OCI-LY3 (cell line): ENCODE measurements around the gene AUTS2.

Experiments
- H2AFZ ChIP-seq: fragments of 200-600, 300-600 bp; shearing (Covaris generic); 2 replicates; pipeline ENCODE4 v1.6.0; 2014; ENCODE audit warnings: antibody characterized with exemption, low read depth, low read length
- H3K27ac ChIP-seq: fragments of 200-600, 300-600 bp; sonication (generic); 2 replicates; pipeline ENCODE4 v1.5.1; 2014; ENCODE audit warnings: mild to moderate bottlenecking, low read length, moderate library complexity, mixed read lengths
- H3K27me3 ChIP-seq: fragments of 200-600, 300-600 bp; sonication (generic); 2 replicates; pipeline ENCODE4 v1.6.1; 2014; ENCODE audit warnings: low read depth, low read length, mixed read lengths
- H3K36me3 ChIP-seq: fragments of 200-600, 300-600 bp; sonication (generic); replicated peaks from 2 replicates; pipeline ENCODE3; 2014; ENCODE audit warnings: low read depth, low read length, mixed read lengths
- H3K4me1 ChIP-seq: fragments of 300-600, 200-600 bp; sonication (generic); 2 replicates; pipeline ENCODE4 v1.6.1; 2014; ENCODE audit warnings: low read length, mixed read lengths
- H3K4me2 ChIP-seq: fragments of 200-600, 300-600 bp; sonication (generic); 2 replicates; pipeline ENCODE4 v1.6.1; 2014; ENCODE audit warnings: low read length, mixed read lengths
- H3K4me3 ChIP-seq: fragments of 300-600, 200-600 bp; sonication (generic); 2 replicates; pipeline ENCODE4 v1.5.1; 2014; ENCODE audit warnings: antibody characterized with exemption, mild to moderate bottlenecking, low read length, moderate library complexity
- H3K79me2 ChIP-seq: fragments of 300-600, 200-600 bp; shearing (Covaris generic); 2 replicates; pipeline ENCODE4 v1.6.1; 2014; ENCODE audit warnings: mild to moderate bottlenecking, low read length, mixed read lengths
- H3K9ac ChIP-seq: fragments of 300-600, 200-600 bp; shearing (Covaris generic); 2 replicates; pipeline ENCODE4 v1.6.0; 2014; ENCODE audit warnings: mild to moderate bottlenecking, low read length, moderate library complexity
- H3K9me3 ChIP-seq: fragments of 200-600, 300-600 bp; shearing (Covaris generic); 2 replicates; pipeline ENCODE4 v1.6.1; 2014; ENCODE audit warnings: low read length, mixed read lengths; ENCODE audit not compliant: insufficient read depth
- H4K20me1 ChIP-seq: fragments of 200-600, 300-600 bp; sonication (generic); 2 replicates; pipeline ENCODE4 v1.6.1; 2016; ENCODE audit warnings: low read length, mixed read lengths; ENCODE audit not compliant: insufficient read depth
- EZH2phosphoT487 ChIP-seq: fragments of 200-600 bp; shearing (Covaris generic); IDR thresholded peaks from 2 replicates; pipeline ENCODE4 v1.6.1; 2018; ENCODE audit warnings: antibody characterized with exemption, mixed run types, low read depth
- TF ChIP-seq, protein P1 (sequence below): fragments of 200-600, 300-600 bp; sonication (generic); IDR thresholded peaks from 2 replicates; pipeline ENCODE4 v1.5.1; 2014; ENCODE audit warnings: antibody characterized with exemption, low read length, low read depth

Gene AUTS2

DNA sequence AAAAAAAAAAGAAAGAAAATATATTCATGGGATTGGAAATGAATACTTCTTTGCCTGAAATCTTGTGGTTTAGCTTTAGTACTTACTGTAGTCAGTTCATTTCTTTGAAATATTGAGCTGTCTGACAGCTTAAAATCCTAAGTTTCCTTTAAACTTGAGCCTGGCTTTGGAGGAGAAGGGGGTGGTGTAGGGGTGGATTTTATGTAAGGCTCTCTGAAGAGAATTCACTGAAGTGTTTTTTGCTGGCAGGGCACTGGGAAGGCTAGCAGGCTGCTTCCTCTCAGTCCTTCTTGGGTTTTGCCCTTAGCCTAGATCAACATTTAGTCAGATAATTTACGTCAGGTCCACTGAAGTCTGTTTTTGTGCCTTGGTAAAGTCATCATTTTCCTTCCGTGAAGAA is 516.5 kb downstream of the AUTS2 start:
- no peak overlapping the region for H3K4me2 ChIP-seq
- H3K4me3 ChIP-seq = no peak overlapping the region
- no peaks in the 10 kb centered on the region for H3K36me3 ChIP-seq

DNA sequence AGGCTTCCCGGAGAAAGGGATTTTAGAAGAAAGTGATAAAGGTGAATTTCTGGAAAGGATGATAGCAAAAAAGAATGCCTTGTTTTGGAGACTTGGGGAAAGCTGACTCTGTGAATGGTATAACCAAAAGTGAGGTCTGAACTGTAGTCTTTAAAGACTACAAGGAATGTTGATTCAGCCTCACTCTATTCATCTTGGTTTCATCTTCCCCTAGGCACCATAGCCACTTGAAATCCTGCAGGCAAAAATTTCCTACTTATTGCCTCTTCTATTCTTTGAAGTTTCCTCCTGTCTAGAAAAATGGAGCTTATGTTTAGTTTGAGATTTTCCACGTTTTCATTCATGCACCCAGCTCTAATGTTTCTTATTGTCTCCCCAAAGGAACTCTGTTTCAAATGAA is 518.0 kb downstream of the AUTS2 start:
- Histone ChIP-seq H3K9ac (no peak overlapping the region), H3K4me1 (no peaks in the 10 kb centered on the region), H2AFZ (no peak overlapping the region), H3K27me3 (no peaks in the 10 kb centered on the region), H4K20me1 (no peaks in the 10 kb centered on the region), H3K27ac (no peak overlapping the region), H3K4me2 (no peak overlapping the region), H3K79me2 (no peaks in the 10 kb centered on the region), H3K4me3 (no peak overlapping the region), H3K9me3 (no peaks in the 10 kb centered on the region), H3K36me3 (no peaks in the 10 kb centered on the region)
- no peak for TF ChIP-seq EZH2phosphoT487
- TF ChIP-seq, protein P1, sequence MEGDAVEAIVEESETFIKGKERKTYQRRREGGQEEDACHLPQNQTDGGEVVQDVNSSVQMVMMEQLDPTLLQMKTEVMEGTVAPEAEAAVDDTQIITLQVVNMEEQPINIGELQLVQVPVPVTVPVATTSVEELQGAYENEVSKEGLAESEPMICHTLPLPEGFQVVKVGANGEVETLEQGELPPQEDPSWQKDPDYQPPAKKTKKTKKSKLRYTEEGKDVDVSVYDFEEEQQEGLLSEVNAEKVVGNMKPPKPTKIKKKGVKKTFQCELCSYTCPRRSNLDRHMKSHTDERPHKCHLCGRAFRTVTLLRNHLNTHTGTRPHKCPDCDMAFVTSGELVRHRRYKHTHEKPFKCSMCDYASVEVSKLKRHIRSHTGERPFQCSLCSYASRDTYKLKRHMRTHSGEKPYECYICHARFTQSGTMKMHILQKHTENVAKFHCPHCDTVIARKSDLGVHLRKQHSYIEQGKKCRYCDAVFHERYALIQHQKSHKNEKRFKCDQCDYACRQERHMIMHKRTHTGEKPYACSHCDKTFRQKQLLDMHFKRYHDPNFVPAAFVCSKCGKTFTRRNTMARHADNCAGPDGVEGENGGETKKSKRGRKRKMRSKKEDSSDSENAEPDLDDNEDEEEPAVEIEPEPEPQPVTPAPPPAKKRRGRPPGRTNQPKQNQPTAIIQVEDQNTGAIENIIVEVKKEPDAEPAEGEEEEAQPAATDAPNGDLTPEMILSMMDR = no peak

More for the DNA sequence above, 516.5 kb downstream of the AUTS2 start:
- no peaks in the 10 kb centered on the region for H3K9me3 ChIP-seq
- H3K9ac ChIP-seq = no peak overlapping the region
- no peaks in the 10 kb centered on the region for H3K79me2 ChIP-seq
- H3K4me1 ChIP-seq = no peaks in the 10 kb centered on the region
- no peaks in the 10 kb centered on the region for H4K20me1 ChIP-seq
- H2AFZ ChIP-seq = no peak overlapping the region
- no peak overlapping the region for H3K27ac ChIP-seq
- no peaks in the 10 kb centered on the region for H3K27me3 ChIP-seq
- TF ChIP-seq, protein P1 = no peak
- TF ChIP-seq EZH2phosphoT487 = no peak

DNA sequence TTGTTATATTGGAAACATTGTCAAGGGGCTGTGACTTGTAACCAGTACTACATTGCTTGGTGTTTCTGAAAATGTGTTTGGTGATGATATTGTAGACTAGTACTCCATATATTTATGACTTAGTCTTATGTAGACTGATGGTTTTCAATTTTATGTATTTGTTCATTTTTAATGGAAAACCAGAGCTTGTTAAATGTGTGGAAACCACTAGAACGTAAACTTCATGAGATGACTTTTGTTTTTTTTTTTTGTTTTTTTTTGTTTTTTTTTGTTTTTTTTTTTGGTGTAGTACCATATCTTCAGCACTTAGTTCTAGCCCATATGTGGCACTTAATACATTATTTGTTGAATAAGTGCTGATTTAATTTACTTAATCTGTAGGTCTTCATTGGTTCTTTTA is 518.6 kb downstream of the AUTS2 start:
- Histone ChIP-seq H2AFZ (no peak overlapping the region), H3K36me3 (no peaks in the 10 kb centered on the region), H3K4me3 (no peak overlapping the region), H3K9ac (no peak overlapping the region), H3K4me2 (no peak overlapping the region), H3K79me2 (no peaks in the 10 kb centered on the region), H3K4me1 (no peaks in the 10 kb centered on the region), H3K27me3 (no peaks in the 10 kb centered on the region), H4K20me1 (no peaks in the 10 kb centered on the region), H3K27ac (no peak overlapping the region), H3K9me3 (no peaks in the 10 kb centered on the region)
- no peak for TF ChIP-seq EZH2phosphoT487
- TF ChIP-seq, protein P1 = no peak

DNA sequence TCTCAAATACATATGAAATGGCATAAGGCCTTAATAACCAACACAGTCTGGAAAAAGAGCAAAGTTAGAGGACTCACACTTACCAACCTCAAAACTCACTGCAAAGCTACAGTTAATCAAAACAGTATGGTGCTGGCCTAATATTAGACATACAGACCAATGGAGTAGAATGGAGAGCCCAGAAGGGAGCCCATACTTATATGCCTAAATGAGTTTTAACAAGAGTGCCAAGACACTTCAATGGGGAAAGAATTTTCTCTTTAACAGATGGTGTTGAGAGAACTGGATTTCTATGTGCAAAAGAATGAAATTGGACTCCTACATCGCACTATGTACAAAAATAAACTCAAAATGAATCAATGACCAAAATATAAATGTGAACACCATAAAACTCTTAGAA is 522.6 kb downstream of the AUTS2 start:
- no peak overlapping the region for H3K9ac ChIP-seq
- no peak overlapping the region for H3K4me3 ChIP-seq
- H2AFZ ChIP-seq = no peak overlapping the region
- H3K4me2 ChIP-seq = no peak overlapping the region
- no peak overlapping the region for H3K27ac ChIP-seq
- H3K4me1 ChIP-seq = no peaks in the 10 kb centered on the region
- H4K20me1 ChIP-seq = no peaks in the 10 kb centered on the region
- H3K79me2 ChIP-seq = no peaks in the 10 kb centered on the region
- TF ChIP-seq, protein P1 = no peak
- TF ChIP-seq EZH2phosphoT487 = no peak
- no peaks in the 10 kb centered on the region for H3K36me3 ChIP-seq
- H3K27me3 ChIP-seq = no peaks in the 10 kb centered on the region
- H3K9me3 ChIP-seq = no peaks in the 10 kb centered on the region
